ENCODE data around the gene ANKRD44.
A peak's percentile ranks its signal among the peaks of the same experiment; 100 is the strongest.
"Not testable (repeated sequence)": the region's sequence is repeated elsewhere in the genome, so short reads cannot be mapped to it uniquely, and the experiment has no call there.

ANKRD44 gene

GRCh38 chr2:197310271-197310985 is at the start of gene ANKRD44:
ANKRD44 (minus strand) TSS chr2:197310780; CDS start chr2:197310604, 176 bp downstream.
- DNase-seq: peak; percentile 91

DNA sequence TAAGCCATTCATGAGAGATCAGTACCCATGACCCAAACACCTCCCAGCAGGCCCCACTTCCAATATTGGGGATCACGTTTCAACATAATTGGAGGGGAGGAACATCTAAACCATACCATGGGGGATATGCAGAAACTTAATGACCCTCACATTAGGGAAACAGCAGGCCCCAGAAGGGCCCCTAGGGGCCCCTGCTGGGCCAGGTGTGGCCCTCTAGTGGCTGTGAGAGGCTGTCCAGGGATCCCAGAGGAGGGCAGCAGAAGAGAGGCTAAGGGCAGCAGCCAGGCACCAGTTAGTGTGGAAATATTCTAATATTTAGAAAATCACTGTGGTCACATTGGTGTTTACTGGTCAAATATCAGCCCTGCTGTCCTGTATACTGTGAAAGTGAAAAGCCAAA is 49.3 kb upstream of the ANKRD44 start:
- DNase-seq: no peak

DNA sequence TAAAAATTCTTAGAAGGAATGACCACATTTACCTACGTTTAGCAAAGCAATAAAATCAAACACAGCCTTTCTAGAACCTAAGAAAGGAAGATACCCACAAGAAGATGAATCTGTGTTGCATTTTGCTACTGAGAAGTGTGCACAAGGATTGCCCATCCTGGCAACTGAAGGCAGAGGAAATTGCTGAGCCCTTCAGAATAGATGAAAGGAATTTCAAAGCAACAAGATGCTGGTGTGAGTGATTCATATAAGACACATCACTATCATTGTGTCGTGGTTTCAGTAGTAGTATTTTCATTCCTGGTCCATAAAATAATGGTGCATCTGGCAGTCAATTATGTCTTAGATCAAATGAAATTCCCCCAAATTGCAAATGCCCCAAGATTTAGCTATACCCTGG is 48.4 kb upstream of the ANKRD44 start:
- DNase-seq: no peak

DNA sequence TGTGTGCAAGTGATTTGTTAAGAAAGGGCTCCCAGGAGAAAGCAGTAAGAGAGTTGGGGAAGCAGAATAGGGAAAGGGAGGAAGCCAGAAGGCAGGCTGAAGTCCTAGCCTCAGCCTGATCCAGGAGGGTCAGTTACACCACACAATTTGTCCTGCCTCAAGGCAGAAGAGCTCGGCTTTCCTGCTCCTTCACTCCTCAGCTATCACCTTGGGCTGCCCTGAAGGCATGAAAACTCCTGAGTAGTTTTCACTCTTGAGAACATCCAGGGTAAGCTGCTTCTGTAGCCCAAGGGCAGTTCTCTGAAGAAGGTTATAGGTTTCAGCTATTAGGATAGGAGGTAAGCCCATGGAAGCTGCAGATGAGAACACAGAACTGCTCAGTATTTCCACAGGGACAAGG is 47.4 kb upstream of the ANKRD44 start:
- no peak for DNase-seq

GRCh38 chr2:197356136-197356535 is 45.6 kb upstream of the ANKRD44 start:
- DNase-seq: no peak

- DNase-seq: no peak
Observed at GRCh38 chr2:197354169-197354558, 43.6 kb upstream of the ANKRD44 start.

GRCh38 chr2:197353393-197354168 is 43.0 kb upstream of the ANKRD44 start:
- DNase-seq: no peak

DNA sequence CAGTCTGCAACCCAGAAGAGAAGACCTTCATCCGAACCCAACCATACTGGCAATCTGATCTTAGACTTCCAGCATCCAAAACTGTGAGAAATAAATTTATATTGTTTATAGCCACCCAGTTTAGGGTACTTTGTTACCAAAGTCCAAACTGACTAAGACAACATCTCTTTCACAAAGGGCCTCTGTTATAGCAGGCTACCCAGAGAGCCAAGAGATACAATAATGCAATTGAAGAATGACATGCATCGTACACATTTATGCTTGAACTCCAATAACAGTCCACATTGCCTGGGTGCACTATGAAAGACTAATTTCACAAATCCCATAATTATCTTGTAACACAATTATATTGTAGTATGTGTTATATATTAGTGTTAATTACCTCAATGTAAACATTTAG is 39.1 kb upstream of the ANKRD44 start:
- no peak for DNase-seq

- DNase-seq: no peak
Observed at GRCh38 chr2:197348721-197349360, 38.3 kb upstream of the ANKRD44 start.

- no peak for DNase-seq
Observed at GRCh38 chr2:197345846-197346370, 35.3 kb upstream of the ANKRD44 start.

DNA sequence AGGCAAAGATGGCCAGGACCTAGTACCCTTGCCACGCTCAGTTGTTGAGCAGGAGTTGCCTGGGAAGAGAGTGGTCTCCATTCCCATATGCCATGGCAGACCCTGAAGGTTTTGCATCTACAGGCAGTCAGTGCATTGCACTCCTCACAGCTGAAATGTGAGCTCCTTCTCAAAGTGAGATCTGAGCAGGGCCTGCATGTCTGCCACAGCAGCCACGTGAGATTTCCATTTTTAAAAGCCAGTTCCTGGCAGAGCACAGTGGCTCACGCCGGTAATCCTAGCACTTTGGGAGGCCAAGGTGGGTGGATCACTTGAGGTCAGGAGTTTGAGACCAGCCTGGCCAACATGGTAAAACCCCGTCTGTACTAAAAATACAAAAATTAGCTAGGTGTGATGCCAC is 33.4 kb upstream of the ANKRD44 start:
- DNase-seq: not testable (repeated sequence)

GRCh38 chr2:197340591-197340990 is 30.0 kb upstream of the ANKRD44 start:
- no peak for DNase-seq

GRCh38 chr2:197339496-197340220 is 29.1 kb upstream of the ANKRD44 start:
- no peak for DNase-seq

- DNase-seq: no peak
Observed at GRCh38 chr2:197339016-197339415, 28.4 kb upstream of the ANKRD44 start.

GRCh38 chr2:197332641-197333040 is 22.1 kb upstream of the ANKRD44 start:
- no peak for DNase-seq

DNA sequence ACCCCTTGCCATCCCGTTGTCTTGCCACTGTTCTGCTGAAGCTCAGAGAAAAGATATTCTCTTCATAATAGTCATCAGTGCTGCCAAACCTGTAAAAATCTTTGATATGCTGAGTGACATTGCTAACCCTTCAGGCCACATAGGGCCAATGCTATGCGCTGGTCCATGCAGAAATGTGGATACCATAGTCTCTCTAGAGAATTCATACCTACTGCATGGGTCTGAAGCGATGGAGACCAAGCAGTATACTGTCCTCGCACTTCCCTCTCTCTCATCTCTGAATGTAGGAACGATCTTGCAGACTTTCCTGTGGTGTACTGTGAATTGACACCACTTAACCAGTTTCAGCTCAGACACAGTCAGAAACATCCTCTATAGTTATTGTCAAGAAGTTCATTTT is 17.9 kb upstream of the ANKRD44 start:
- no peak for DNase-seq

DNA sequence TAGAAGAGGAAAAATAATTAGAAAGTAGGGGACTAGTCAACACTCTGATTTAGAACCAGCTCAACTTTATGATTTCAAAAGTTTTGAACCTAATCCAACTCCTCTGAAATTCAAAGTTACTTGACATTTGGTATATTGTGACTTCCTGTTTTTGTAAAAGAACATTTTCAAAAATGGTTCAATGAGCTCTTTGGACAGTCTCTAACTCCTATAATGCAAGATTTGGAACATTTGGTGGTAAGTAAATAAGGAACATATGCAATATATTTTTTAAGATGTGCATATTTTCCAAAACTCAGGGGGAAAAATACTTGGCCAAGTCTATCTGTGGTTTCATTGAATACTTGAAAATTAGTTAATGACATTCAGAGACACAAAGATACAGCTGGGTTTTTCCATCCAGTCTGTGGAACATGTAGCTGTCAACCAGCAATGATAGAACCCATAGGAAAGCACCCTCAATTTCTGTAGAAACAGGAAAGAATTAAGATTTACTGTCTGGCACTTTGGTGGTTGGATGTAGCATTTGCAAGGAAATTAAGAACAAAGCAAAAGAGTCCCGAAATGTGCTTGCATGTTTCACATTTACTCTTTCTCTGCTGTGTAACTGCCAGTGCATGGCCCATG is 17.0 kb upstream of the ANKRD44 start:
- no peak for DNase-seq

DNA sequence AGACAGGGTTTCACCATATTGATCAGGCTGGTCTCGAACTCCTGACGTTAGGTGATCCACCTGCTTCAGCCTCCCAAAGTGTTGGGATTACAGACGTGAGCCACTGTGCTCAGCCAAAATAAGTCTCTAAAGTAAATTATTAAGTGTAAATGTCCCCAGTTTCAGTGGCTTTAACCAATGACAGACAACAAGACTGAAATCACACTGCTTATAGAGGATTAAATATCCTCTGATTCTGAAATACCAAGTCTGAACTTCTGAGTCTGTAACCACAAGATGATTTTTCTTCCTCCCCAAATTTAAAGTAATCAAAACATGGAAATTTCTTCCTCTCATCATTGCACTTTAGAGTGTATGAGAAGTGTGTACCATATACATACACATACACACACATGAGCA is 16.5 kb upstream of the ANKRD44 start:
- no peak for DNase-seq

DNA sequence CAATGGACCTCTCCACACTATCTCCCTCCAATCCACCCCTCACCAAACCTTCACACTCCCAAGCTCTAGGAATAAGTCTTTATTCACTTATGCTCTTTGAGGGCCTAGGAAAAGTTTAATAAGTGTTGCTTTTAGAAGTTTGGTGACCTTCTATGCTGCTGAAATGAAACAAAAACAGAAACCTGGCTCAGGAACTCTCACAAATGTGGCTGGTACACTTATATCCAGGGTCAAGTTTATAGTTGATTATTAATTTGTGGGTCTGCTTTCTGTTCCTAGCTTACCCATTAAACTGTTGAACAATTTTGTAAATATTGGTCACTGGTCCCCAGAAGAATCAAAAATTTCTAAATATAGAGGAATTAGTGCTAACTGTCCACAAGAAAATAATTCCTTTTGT is 14.2 kb upstream of the ANKRD44 start:
- no peak for DNase-seq

DNA sequence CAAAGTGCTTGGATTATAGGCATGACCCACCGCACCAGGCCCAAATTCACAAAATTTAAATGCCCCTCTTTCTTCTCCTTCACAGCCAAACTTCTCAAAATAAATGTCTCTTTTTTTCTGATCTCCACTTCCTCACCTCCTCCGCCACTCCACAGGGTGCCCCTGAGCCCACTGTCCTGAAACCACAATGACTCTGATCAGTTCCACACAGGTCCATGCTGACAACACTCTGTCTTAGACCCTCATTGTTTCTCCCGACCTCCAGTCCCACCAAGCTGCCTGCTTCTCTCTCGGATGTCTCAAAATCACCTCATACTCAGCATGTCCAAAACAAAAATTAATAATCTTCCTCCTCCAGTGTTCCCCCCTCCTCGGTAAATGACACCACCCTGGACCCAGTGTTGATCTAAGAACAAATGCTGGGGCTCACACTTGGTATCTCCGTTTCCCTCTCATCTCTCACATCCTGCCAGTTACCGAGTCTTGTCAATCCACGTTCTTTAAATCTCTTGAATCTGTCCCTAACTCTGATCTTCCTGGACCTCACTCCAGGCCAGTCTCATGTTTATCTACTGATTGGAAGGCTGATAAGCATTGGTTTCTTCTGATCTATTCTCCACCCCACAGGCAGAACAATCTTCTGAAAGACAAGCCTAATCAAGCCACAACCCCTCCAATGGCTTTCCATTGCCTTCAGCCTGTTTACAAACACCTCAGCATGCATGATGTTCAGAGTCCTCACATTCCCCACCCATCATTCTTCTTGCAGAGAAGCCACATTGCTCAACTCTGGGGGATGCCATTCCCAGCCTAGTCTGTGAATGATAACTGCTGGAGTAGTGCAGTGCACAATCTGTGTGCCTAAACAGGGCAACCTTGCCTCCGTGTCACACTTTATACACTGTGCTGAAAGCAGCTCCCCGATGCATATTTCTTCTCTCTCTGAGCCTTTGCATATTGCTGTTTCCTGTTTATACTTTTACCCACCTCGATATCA is 12.4 kb upstream of the ANKRD44 start:
- no peak for DNase-seq

- no peak for DNase-seq
Observed at GRCh38 chr2:197322143-197322542, 11.6 kb upstream of the ANKRD44 start.

Data from activated CD8-positive, alpha-beta memory T cell treated with anti-CD3 and anti-CD28 coated beads, Interleukin-2, amount 50 U/mL, for 48 hours (primary cell).